ENCODE measurements around the gene CHRNA4.

The CHRNA4 gene

DNA sequence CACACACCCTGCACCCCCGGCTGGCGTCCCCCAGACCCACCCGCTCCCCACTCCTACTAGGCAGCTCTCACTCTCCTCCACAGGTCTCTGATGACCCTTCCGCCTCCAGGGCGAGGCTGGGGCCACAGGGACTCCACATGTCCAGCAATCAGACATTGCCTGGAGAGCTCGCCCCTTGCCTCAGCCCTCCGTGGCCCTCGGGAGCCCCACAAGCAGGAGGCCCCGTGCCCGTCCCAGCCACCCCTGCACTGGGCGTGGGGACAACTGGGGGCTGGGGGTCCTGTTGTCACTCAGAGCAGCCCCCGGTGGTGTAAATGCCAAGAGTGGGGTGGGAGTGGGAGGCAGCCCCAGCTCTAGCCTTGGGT lies 66.6 kb downstream of the CHRNA4 start:
- Histone ChIP-seq H3K9ac (no peak overlapping the region), H4K20me1 (ENCODE audit: insufficient read depth) (no peaks in the 10 kb centered on the region)
- TF ChIP-seq, protein P1, sequence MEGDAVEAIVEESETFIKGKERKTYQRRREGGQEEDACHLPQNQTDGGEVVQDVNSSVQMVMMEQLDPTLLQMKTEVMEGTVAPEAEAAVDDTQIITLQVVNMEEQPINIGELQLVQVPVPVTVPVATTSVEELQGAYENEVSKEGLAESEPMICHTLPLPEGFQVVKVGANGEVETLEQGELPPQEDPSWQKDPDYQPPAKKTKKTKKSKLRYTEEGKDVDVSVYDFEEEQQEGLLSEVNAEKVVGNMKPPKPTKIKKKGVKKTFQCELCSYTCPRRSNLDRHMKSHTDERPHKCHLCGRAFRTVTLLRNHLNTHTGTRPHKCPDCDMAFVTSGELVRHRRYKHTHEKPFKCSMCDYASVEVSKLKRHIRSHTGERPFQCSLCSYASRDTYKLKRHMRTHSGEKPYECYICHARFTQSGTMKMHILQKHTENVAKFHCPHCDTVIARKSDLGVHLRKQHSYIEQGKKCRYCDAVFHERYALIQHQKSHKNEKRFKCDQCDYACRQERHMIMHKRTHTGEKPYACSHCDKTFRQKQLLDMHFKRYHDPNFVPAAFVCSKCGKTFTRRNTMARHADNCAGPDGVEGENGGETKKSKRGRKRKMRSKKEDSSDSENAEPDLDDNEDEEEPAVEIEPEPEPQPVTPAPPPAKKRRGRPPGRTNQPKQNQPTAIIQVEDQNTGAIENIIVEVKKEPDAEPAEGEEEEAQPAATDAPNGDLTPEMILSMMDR (conservative IDR thresholded peaks at IDR 0.05; ENCODE audit: low read depth, low read length) = no peak

DNA sequence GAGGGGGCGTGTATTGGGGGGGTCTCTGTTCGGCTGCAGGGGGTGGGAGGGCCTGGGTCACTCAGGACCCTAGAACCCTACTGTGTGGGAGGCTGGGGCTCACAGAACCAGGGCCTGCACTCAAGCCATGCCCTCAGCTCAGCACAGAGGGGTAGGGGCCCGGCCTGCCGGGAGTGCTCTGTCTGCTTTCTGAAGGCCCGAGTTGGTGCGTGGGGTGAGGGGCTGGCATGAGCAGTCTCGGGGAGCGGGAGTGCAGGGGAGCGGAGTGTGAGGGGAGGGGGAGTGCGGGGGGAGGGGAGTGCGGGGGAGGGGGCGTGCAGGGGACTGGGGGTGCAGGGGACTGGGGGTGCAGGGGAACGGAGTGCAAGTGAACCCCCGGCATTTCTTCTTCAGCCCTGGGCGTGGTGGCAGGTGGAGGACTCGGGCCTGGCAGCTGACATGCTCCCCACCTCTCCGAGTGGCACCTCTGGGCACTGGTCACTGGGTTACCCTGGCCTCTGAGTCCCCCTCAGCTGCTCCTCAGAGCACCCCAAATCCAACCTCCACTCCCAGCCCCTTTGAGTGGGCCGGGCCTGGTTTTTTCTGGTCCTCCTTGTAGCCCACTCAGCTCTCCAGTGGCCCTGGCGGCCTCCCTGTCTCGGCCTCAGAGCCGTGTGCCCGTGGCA lies 67.1 kb downstream of the CHRNA4 start:
- Histone ChIP-seq H3K9ac (no peak overlapping the region), H4K20me1 (ENCODE audit: insufficient read depth) (no peaks in the 10 kb centered on the region), H3K4me2 (no peak overlapping the region), H2AFZ (ENCODE audit: low read depth) (no peak overlapping the region), H3K4me3 (IDR thresholded peaks at IDR 0.05; ENCODE audit: insufficient read depth, low read depth, low read length) (no peak overlapping the region), H3K27me3 (ENCODE audit: insufficient read depth, low read depth) (peaks cover 77% of the 10 kb centered on the region), H3K4me1 (ENCODE audit: low read depth, poor library complexity, severe bottlenecking) (peaks cover 3% of the 10 kb centered on the region), H3K79me2 (ENCODE audit: insufficient read depth, low read depth) (no peaks in the 10 kb centered on the region), H3K27ac (no peak overlapping the region), H3K36me3 (ENCODE audit: insufficient read depth) (no peaks in the 10 kb centered on the region)
- TF ChIP-seq, protein P1 (conservative IDR thresholded peaks at IDR 0.05; ENCODE audit: low read depth, low read length) = no peak

More for the DNA sequence above, 66.6 kb downstream of the CHRNA4 start:
- no peak overlapping the region for H2AFZ ChIP-seq (ENCODE audit: low read depth)
- no peaks in the 10 kb centered on the region for H3K79me2 ChIP-seq (ENCODE audit: insufficient read depth, low read depth)
- peaks cover 3% of the 10 kb centered on the region for H3K4me1 ChIP-seq (ENCODE audit: low read depth, poor library complexity, severe bottlenecking)
- H3K27ac ChIP-seq = no peak overlapping the region
- no peaks in the 10 kb centered on the region for H3K36me3 ChIP-seq (ENCODE audit: insufficient read depth)
- no peak overlapping the region for H3K4me3 ChIP-seq (IDR thresholded peaks at IDR 0.05; ENCODE audit: insufficient read depth, low read depth, low read length)
- no peak overlapping the region for H3K4me2 ChIP-seq
- peaks cover 83% of the 10 kb centered on the region for H3K27me3 ChIP-seq (ENCODE audit: insufficient read depth, low read depth)

DNA sequence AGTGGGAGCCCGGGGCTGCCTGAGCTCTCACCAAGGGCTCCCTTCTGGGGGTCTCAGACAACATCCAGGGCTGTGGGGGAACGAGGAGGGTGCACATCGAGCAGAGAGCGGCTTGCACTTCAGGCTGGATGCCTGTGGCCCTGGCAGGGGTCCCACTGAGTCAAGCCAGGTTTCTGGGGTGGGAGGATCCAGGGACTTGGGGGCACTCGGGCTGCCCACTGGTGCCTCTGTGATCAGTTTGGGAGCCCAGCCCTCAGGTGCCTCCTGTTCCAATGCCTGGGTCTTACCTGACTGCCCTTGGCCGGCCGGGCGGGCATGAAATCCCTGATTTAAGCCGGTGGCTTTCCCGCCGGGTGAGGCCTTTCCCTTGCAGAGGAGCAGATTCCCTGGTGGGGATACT lies 67.7 kb downstream of the CHRNA4 start:
- Histone ChIP-seq H3K4me3 (IDR thresholded peaks at IDR 0.05; ENCODE audit: insufficient read depth, low read depth, low read length) (no peak overlapping the region), H3K27ac (no peak overlapping the region), H3K4me2 (no peak overlapping the region), H3K9ac (no peak overlapping the region), H4K20me1 (ENCODE audit: insufficient read depth) (no peaks in the 10 kb centered on the region), H3K79me2 (ENCODE audit: insufficient read depth, low read depth) (no peaks in the 10 kb centered on the region), H3K27me3 (ENCODE audit: insufficient read depth, low read depth) (peaks cover 72% of the 10 kb centered on the region), H3K4me1 (ENCODE audit: low read depth, poor library complexity, severe bottlenecking) (peaks cover 3% of the 10 kb centered on the region), H2AFZ (ENCODE audit: low read depth) (no peak overlapping the region), H3K36me3 (ENCODE audit: insufficient read depth) (no peaks in the 10 kb centered on the region)
- TF ChIP-seq, protein P1 (conservative IDR thresholded peaks at IDR 0.05; ENCODE audit: low read depth, low read length) = no peak
